GM19025 (cell line): ENCODE measurements around the gene SPATA7.

Experiments used
- ATAC-seq: cut with Tn5 transposase; IDR thresholded peaks from one replicate; pipeline ENCODE4 v1.9.1; 2021; ENCODE audit warnings: mild to moderate bottlenecking, low read depth, moderate library complexity; ENCODE audit not compliant: unreplicated experiment

SPATA7 gene

DNA sequence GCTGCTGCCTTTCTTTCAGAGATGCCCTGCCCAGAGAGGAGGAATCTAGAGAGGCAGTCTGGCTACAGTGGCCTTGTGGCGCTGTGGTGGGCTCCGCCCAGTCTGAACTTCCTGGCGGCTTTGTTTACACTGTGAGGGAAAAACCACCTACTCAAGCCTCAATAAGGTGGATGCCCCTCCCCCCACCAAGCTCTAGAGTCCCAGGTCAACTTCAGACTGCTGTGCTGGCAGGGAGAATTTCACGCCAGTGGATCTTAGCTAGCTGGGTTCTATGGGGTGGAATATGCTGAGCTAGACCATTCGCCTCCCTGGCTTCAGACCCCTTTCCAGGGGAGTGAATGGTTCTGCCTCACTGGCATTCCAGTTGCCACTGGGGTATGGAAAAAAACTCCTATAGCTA is 25.6 kb downstream of the SPATA7 start:
- ATAC-seq: no peak

DNA sequence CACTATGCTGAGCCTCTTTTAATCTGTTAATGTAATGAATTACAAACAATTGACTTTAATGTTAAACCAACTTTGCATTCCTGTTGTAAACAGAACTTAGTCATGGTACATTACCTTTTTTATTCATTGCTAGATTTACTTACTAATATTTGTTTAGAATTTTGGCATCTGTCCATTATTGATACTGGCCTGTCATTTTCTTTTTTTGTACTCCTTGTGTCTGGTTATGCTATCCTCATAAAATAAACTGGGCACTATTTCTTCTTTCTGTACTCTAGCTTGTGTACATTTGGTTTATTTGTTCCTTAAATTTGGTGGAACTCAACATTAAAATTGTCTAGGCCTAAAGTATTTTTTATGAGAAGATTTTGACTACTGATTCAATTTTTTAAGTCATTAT is 32.1 kb downstream of the SPATA7 start:
- ATAC-seq: no peak

DNA sequence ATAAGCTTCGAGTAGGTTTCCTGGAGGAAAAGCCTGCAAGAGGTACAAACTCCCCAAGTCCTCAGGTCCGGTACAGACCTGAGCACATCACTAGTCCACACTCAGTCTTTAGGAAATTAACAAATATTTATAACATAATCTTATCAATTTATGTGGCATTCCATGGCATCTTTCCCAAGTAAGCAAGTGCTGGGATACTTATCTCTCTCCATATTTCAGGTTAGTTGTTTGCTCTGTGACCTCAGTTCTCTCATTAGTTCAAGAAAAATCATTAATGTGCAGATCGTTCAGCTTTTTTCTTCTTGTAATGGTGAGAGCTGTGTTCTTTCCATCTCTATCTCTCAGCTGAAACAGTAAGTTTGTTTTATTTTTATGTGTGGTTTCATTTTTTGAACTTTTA is 34.7 kb downstream of the SPATA7 start:
- ATAC-seq: no peak

DNA sequence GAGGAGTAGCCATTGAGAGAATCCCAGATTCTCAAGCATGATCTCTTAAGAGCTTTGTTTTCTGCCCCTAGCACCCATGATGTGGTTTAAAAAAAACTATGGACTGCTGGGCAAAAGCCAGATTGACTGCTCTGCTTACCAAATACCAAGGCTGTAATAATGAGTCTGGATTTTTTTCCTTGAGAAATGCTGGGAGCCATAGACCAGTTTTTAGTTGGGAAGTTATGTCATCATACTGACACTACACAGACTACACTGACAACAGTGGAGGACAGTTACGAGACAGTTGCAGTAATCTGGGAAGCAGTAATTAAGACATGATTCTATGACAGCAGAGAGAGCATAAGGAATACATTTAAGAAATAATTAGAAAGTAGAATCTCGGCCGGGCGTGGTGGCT is 35.8 kb downstream of the SPATA7 start:
- no peak for ATAC-seq

DNA sequence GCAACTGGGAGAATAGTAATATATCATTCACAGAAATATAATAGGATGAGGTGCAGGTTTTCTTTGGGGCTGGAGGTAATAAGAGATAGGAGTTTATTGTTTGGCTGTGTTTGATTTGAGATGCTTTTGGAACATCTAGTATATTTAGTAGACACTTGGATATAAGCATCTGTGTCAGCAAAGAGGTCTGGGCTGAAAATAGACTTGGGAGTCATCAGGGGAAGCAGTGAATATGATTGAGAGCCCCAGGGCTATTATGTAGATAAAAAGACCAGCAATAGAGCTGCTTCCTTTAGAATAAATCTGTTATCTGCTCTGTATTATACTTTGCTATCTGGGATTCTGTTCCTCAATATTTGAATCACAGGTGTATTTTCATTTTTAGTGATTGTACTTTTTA is 36.6 kb downstream of the SPATA7 start:
- ATAC-seq: no peak

DNA sequence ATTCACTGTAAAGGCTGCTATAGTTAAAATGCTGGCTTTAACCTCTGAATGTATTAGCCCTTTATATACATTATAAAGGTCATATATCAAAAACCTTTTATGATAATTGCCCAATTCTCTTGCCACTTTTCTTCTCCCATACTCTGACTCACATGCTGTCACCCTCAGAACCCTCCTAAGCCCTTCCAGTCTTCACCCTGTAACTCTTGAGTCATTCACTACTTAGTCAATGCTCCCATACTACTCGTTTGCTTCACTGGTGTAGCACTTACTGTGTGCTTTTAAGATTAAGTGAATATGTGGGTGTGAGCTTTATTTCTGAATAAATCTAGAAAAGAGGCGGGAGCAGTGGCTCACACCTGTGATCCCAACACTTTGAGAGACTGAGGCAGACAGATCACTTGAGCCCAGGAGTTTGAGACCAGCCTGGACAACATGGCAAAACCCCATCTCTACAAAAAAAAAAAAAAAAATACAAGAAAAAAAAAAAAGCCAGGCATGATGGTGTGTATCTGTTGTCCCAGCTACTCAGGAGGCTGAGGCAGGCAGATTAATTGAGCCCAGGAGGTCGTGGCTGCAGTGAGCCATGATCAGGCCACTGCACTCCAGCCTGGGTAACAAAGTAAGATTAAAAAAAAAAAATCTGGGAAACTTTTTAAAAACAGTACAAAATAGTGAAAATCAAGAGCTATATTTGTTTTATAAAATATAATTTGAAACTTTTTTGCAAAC is 37.6 kb downstream of the SPATA7 start:
- no peak for ATAC-seq

DNA sequence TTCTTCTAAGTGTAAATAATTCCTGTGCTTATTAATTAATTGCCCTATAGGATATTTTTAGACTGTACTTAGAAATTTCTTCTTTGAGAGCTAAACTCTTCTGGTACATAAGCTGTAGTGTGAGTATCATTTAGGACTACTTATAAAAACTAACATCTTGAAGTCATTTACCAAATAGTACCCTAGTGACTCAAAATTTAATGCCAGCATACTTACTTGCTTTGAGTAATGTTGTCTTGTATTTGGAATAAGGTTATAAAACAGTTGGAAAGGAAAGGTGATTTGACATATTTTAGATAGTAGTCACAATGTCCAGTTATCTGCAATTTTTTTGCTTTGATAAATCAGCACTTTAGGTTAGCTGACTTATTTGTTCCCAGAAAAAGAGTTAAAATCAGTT is 39.1 kb downstream of the SPATA7 start:
- ATAC-seq: no peak

DNA sequence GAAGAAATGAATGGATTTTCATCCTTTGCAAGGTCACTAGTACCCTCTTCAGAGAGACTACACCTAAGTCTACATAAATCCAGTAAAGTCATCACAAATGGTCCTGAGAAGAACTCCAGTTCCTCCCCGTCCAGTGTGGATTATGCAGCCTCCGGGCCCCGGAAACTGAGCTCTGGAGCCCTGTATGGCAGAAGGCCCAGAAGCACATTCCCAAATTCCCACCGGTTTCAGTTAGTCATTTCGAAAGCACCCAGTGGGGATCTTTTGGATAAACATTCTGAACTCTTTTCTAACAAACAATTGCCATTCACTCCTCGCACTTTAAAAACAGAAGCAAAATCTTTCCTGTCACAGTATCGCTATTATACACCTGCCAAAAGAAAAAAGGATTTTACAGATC is 40.8 kb downstream of the SPATA7 start:
- ATAC-seq: no peak

DNA sequence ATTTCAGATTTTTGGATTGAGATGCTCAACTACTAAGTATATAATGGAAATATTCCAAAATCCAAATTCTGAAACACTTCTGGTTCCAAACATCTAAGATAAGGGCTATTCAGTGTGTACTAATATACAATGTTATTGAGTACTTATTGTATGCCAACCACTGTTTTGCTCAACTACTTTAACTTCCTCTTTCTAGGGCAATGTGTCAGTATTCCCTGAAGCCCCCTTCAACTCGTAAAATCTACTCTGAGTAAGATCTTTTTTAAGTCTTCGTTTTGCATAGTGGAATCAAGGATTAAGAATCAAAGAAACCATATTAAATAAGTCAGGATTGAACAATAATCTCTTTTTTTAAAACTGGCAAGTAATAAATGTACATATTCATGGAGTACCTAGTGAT is 45.5 kb downstream of the SPATA7 start:
- no peak for ATAC-seq

DNA sequence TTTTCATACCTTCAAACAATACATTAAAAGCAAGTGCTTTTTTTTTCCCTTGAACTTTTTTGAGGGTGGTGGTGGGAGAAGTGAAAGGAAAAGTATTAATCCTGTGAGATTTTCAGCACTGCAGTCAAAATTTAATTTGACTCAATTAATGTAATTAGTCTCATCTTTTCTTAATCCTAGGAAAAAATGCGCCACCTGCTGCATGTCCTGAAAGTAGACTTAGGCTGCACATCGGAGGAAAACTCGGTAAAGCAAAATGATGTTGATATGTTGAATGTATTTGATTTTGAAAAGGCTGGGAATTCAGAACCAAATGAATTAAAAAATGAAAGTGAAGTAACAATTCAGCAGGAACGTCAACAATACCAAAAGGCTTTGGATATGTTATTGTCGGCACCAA is 52.2 kb downstream of the SPATA7 start:
- ATAC-seq: no peak

DNA sequence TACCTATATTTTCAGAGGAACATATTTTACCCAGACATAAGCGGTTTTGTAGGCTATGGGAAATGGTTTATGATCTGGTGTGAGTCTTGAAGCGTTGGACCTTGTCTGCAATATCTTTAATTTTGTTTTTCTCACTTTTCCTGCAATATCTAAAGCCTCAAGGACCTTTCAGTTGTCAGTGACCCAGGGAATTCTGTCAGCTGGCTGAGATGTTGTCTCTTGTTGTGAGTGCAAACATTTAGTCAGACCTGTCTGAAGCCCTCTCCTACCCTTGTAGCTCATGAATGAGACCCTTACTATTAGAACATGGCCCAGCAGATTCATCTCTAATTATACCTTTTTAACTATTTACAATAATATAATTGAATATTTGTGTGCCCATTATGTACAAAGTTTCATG is 53.6 kb downstream of the SPATA7 start:
- ATAC-seq: no peak

DNA sequence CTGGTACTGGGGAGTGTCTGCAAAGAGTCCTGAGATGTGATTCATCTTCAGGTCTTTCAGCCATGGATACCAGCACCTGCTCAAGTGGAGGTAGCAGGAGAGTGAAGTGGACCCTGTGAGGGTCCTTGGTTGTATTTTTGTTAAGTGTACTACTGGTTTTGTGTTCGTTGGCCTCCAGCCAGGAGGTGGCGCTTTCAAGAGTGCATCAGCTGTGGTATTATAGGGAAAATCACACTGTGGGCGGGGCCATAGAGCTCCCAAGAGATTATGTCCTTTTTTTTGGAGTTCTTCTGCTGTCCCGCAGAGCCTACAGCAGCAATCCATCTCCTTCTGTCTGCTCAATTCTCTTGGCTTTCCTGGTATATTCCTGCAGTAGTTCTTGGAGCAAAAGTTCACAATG is 66.8 kb downstream of the SPATA7 start:
- no peak for ATAC-seq

DNA sequence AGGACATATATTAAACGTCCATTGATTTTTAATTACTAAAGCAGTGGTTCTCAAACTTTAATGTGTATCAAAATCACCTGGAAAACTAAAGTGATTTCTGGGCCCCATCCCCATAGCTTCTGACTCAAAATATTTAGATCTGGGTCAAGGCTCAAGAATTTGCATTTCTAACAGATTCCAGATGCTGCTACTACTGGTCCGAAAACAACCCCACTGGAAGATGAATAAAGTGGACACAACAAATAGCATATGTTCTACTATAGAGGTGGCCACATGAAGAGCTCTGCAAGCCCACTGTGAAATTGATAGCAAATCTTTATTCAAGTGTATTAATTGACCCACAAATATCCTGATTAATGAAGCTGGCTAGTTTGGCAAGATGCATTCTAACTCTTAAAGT is 69.4 kb downstream of the SPATA7 start:
- ATAC-seq: no peak

DNA sequence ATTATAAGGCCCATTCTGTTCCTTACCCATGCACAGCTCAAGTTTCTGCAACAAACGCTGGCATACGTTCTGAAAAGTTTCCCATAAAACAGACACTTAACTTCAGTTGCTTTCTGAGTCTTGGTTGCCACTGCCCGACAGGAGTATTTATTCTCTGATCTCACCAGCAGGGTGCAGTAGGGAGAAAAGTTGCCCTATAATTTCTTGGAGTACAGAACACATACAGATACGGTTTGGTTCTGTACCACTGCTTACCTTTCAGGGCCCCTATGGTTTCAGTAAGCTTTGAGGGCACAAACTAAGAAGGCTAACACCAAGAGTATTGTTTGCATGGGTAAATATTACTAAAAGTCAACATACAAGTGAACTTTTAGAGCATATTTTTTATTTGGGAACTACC is 77.9 kb downstream of the SPATA7 start:
- no peak for ATAC-seq

DNA sequence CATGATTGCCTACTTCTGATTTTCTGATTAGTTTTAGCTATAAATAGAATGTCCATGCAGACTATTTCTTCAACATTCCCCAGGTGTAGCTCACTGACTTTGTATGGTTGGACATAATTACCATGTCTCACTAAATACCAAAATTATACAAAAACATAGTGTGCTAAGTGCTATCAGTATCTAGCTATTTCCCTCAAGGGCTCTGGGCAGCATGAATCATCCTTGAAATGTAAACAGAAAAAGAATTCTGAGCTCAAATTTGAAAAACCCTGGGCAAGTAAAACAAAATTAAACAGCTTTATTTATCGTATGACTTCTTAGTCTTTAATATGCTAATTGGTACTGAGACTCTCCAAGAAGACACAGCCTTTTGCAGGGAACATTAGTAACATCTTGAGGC is 82.9 kb downstream of the SPATA7 start:
- no peak for ATAC-seq

DNA sequence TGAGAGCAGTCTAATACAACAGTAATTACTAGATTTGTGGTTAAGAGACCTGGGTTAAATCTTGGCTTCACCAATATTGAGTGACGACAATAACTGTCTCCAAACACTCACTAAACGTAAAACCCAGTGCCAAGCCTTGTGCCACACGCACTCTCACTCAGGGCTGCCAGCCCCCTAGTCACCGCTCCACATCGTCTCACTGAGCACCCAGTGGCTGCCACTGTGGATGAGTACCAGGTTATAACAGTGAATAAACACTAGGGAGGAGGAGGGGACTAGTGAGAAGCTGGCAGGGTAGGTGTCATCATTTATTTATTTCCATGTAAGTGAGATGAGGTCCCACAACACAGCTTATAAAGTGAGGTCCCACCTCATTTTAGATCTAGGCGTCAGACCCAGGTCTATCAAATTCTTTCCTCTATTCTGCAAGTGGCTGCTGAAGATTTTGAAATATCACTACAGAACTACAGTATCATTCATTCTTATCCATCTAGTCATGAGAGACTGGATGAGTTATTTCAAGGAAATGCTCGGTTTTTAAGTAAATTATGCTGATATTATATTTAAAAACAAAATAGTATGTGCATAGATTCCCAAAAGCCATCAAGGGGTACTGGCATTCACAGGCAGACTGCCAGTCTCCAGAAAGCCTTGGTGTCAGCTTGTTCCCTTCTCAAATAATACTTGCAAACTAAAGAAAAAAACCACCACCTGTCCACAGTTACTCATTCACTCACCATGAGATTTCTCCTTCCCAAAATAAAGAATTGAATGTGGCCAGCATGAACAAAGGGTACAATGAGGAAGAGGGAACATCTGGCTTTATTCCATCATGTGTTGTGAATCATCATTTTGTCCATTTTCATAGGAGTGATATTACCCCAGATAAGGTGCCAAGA is 85.3 kb downstream of the SPATA7 start:
- no peak for ATAC-seq

DNA sequence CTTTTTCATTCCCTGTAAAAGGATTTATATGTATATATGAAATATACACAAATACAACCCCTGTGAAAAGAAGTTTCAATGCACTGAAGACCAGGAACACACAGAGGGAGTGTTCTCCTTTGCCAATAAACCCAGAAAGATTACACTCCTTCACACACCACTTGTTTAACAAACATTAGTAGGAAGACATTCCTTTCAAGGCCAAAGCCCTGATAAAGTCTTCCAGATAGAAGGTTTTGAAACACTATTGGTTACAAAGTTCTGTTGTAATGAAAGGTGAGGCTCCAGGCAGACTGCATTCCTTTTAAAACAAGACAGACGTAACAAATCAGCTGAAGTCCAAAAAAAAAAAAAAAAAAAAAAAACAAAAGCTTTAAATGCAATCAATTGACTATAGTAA is 88.3 kb downstream of the SPATA7 start:
- no peak for ATAC-seq

DNA sequence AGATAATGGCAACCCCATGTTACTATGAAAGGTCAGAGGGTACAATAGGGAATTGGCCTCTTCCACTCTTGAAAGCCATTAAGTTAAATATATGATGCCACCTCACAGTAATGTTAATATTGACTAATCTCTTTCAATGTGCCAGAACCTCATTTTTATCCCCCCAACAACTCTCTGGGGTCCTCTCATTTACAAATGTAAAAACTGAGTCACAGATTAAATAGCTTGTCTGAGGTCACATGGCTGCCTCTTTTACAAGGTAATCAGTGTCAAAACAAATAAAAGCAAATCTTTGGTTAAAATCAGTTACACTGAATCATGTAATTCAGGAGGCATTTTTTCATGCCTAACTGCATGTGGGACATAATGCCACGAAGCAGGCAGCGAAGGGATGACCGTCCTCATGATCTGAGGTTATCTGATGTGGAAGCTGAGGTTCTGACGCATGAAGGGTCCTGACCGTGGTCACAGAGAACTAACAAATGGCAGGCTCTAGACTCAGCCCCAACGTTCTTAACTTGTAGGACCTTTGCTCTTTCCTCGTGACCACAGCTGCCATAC is 90.8 kb downstream of the SPATA7 start:
- no peak for ATAC-seq

DNA sequence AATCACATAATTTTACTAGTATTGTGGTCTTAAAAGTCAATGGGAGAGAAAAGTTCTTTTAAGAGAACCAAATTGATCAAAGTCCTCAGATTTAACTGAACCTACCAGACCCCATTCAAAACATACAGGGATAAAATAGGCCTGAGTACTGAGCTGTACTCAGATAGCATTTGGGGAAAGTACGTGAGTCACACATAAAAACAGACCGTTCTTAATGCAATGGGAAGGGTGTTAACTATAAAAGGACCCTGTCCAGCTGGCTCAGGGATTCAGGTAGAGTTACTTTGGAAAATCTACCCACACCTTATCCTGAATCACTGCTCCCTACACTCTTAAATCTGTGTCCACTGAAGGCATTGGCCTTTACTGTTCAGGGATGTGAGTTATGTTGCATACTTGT is 91.4 kb downstream of the SPATA7 start:
- no peak for ATAC-seq

DNA sequence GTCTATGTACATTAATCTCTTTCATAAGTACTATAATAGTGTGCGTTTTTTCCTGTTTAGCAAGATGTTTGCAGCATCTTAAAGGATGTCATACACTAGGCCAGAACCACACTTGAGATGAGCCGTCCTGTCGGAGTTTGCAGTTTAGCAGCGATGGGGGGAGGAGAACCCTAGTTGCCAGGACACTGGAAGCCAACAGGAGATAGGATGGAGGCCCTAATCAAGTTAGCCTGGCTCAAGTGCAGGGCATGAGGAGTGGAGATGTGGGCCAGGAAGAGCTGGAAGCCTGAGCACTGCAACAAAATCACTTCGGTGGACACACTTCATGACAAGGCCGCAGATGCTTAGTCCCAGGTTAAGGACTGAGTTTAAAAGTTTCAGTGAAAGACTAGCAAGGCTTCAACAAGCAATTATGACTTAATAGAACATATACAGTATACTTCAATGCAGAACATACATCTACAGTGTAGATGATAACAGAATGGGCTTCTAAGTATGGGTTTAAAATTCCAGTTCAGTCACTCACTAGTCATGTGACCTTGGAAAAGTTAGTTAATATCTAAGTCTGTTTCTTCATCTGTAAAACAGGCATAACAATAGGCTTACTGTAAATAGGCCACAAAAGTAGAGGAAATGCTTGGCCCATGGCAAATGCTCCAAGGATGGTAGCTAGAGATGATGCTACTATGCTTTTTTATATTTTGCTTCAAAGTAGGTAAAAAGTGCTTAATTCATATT is 92.2 kb downstream of the SPATA7 start:
- ATAC-seq: no peak

DNA sequence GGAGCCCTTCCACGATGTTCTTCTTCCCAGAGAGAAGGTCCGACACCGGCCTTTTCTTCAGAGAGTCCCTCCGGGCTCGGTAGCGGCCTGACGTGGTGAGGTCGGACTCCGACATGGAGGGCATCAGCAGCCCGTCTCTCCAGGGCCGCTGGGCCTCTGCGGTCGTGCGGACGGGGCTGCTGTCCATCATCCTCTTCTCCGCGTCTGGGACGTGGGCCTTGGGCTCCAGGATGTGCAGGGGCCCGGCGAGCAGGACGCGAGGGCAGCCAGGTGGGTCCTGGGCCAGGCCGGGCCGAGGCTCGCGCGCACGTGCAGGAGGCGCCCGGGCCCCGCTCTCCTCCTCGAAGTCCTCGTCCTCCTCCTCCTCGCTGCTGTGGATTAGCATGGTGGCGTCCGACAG is 93.5 kb downstream of the SPATA7 start:
- ATAC-seq: no peak
